Epithelial cell of prostate (primary cell): Measurements from ENCODE around the gene ING1.

Source experiments
- DNase-seq: peaks from one replicate; pipeline ENCODE4 v3.0.0-alpha.2; 2011; ENCODE audit warnings: low read depth, low spot score
- H3K27ac ChIP-seq: fragments of 450-650 bp; 2 replicates; pipeline ENCODE4 v1.5.1; 2017; ENCODE audit warnings: mild to moderate bottlenecking

The ING1 gene

DNA sequence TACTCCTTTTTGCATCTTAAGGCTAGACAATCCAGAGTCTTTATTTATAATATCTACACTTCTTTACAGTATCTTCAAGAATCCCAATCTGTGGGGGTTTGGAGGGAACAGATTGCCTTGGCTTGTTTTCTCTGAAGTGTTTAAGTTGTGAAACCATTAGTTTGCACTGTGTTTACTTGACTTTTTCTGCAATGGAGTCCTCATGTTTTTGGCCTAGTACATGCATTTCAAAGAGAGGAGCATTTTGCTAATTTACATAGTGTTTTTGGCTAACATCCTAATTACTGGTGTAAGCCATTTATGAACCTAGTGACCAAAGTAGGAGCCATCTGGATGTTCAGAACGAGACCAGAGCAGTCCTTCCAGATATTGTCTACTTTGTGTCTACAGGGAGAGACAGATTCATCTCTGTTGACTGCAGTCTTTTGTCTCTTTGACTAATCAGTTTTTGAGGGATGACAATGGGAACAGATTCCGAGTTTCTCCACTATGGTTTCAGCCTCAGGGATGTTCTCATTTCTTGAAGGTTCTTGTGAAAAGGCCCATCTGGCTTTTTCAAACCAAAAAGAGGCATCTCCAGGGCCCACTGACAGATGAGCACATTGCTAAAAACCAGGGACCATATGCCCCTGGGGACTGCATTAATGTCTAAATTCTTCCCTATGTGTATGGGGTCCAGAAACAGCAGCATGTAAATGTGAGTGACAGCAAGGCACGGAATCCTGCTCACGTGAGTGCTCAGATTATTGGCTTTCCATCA lies 53.4 kb downstream of the ING1 start:
- DNase-seq, result no peak
- H3K27ac ChIP-seq, result no peak overlapping the region

DNA sequence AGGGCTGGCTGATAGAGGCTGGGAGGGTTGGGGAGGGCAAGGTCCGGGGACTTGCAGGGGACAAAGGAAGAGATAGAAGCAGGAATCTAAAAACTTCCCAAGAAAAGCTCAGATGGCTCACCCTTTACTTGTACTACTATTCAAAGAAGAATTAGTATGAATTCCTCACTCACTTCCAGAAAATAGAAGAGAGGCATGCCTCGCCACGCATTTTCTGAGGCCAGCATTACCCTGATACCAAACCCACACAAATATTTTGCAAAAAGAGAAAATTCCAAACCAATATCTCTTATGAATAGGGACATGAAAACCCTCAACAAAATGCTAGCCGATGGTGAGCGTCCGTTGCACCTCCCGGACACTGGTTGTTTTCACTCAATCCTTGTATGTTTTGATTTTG lies 54.0 kb downstream of the ING1 start:
- DNase-seq, result no peak
- H3K27ac ChIP-seq, result no peak overlapping the region

DNA sequence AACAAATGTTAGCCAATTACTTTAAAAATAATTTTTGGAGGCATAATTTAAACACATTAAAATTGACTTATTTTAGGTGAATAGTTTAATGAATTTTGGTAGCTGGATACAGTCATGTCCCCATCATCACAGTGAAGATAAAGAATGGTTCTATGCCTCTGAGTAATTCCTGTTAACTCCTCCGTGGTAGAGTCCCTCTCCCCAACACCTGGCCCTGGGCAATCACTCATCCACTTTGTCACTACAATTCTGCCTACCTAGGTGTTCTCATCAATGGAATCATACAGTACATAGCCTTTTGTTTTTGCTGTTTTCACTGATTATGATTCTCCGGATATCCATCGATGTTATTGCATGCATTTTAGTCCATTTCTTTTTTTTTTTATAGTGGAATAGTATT lies 55.6 kb downstream of the ING1 start:
- DNase-seq, result no peak
- H3K27ac ChIP-seq, result no peak overlapping the region

DNA sequence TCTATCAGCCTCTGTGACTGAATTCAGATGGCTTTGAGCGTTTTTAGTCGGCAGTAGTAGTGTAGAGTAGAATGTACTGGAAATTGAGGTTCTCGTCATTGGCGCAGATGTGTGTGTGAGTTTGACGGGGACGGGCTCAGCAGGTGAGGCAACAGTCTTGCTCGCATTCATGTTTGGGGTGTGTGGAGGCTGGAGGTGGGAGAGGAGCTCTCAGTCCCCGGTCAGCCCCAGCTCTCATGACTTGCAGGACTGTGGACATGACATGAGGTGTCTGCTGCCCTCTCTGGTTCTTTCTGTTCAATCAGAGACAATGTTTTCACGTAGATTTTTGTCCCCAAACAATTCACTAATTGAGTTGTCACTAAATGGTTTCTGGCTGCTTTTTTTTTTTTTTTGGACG lies 57.2 kb downstream of the ING1 start:
- DNase-seq, result no peak
- H3K27ac ChIP-seq, result no peak overlapping the region

DNA sequence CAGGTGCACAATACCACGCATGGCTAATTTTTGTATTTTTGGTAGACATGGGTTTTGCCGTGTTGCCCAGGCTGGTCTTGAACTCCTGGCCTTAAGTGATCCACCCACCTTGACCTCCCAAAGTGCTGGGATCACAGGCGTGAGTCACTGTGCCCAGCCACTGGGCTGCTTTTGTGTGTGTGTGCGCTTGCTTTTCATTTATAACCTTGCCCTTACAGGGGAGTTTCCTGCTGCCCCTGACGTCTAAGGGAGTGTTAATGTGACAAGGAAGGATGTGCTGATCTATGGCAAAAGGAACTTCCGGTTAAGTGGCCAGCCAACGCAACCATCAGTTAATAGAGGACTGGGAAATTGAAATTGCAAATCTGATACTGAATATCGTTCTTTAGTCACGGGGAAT lies 57.7 kb downstream of the ING1 start:
- H3K27ac ChIP-seq, result no peak overlapping the region
- no peak for DNase-seq

DNA sequence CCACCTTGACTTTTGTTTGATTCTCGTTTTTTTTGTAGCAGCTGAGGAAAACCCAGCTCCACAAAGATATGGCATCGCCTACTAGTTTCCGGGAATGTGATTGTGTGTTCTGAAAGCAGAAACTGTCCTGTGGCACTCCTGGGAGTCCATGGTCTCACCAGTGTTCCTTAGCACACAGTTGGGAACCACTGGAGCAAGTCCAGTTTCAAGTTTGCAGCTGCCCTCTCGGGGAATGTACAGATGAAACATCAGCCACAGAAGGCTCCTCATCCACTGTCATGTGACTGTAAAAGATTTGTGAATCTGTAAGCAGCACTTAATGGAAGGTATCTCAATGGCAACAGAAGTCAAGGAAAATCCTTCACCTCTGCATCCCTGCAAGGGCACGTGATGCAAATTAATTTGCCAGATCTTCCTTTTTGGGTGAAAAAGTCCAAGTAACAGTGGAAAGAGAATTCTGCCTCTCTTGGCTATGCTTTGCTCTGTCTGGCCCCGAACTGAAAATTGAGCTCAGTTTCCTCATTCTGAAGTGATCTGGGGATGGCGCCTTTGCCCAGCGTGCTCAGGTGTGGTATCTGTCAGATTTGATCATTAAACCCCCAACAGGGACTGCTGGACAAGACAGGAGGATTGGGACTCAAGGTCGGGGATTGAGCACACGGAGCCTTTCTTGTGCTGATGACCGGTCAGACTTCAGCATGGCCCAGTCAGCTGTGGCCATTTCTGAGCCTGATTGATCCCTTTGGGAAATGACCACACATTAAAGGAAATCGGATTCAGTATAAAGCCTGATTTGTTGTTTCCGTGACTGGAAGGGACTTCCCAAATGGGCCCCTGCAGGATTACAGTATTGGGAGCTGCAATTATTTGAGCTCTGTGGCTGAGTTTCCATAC lies 58.8 kb downstream of the ING1 start:
- DNase-seq, result no peak

More for the DNA sequence above, 58.8 kb downstream of the ING1 start:
- H3K27ac ChIP-seq, result no peak overlapping the region
